GM06990 (cell line): ENCODE results near the gene GALNT9.

Source experiments
- DNase-seq: peaks from one replicate; pipeline ENCODE4 v3.0.0-alpha.2; 2011; ENCODE audit not compliant: insufficient read length; ENCODE audit errors: extremely low read depth
- H3K27me3 ChIP-seq: replicated peaks from 2 replicates; pipeline ENCODE4 v1.6.0; 2011; ENCODE audit warnings: low read length; ENCODE audit not compliant: control insufficient read depth, insufficient read depth
- H3K36me3 ChIP-seq: 2 replicates; pipeline ENCODE4 v1.5.1; 2011; ENCODE audit warnings: low read length; ENCODE audit not compliant: control insufficient read depth, insufficient read depth
- H3K4me3 ChIP-seq: replicated peaks from 2 replicates; pipeline ENCODE4 v1.5.1; 2011; ENCODE audit warnings: low read depth, mild to moderate bottlenecking, control low read depth, low read length
- TF ChIP-seq, protein P1 (sequence below): IDR thresholded peaks from 2 replicates; pipeline ENCODE4 v1.5.1; 2011; ENCODE audit warnings: low read length, control low read depth, mild to moderate bottlenecking, inconsistent platforms; ENCODE audit not compliant: insufficient read depth, poor library complexity, severe bottlenecking

The GALNT9 gene

DNA sequence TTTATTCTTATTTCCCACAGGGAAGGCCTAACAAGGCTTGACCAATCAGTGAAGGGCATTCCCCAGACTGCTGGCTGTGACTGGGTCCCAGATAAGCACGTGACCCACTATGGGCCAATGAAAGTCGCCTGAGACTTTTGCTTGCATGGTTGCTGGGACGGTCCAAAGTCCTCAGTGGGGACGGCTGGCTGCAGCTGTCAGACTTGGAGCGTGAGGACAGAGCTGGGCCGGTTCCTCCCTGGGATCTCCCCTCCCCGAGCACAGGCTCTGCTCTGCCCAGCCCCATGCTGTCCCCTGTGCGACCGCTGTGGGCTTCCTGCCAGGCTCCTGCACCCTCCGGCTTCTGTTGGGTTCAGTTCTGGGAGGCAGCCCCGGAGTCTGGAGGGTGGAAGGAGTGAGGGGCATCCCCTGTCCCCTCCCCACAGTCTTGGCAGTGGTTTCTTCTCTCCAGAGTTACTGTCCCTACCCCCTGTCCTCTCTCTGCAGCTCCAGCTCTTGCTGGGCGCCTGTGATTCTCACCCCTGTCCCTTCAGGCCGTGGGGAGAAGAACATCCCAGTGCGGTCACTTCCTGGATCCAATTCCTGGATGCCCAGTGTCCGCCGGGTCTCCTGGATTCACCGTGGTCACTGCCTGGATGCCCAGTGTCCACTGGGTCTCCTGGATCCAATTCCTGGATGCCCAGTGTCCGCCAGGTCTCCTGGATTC, 50.1 kb downstream of the GALNT9 start:
- no peak for DNase-seq
- TF ChIP-seq, protein P1, sequence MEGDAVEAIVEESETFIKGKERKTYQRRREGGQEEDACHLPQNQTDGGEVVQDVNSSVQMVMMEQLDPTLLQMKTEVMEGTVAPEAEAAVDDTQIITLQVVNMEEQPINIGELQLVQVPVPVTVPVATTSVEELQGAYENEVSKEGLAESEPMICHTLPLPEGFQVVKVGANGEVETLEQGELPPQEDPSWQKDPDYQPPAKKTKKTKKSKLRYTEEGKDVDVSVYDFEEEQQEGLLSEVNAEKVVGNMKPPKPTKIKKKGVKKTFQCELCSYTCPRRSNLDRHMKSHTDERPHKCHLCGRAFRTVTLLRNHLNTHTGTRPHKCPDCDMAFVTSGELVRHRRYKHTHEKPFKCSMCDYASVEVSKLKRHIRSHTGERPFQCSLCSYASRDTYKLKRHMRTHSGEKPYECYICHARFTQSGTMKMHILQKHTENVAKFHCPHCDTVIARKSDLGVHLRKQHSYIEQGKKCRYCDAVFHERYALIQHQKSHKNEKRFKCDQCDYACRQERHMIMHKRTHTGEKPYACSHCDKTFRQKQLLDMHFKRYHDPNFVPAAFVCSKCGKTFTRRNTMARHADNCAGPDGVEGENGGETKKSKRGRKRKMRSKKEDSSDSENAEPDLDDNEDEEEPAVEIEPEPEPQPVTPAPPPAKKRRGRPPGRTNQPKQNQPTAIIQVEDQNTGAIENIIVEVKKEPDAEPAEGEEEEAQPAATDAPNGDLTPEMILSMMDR, result no peak
- H3K27me3 ChIP-seq, result no peaks in the 10 kb centered on the region; the same call in 1 of the 2 replicates
- no peak overlapping the region for H3K4me3 ChIP-seq
- H3K36me3 ChIP-seq, result no peaks in the 10 kb centered on the region

- Histone ChIP-seq H3K36me3 (no peaks in the 10 kb centered on the region), H3K27me3 (no peaks in the 10 kb centered on the region; the same call in 1 of the 2 replicates), H3K4me3 (no peak overlapping the region)
- no peak for DNase-seq
- TF ChIP-seq, protein P1, result no peak
These were observed 50.8 kb downstream of the GALNT9 start for GRCh38 chr12:132278401-132279183.

- Histone ChIP-seq H3K4me3 (no peak overlapping the region), H3K36me3 (no peaks in the 10 kb centered on the region), H3K27me3 (no peaks in the 10 kb centered on the region; the same call in 1 of the 2 replicates)
- DNase-seq, result no peak
- TF ChIP-seq, protein P1, result no peak
These were observed 51.4 kb downstream of the GALNT9 start for GRCh38 chr12:132277949-132278348.

GRCh38 chr12:132277374-132277941, 51.9 kb downstream of the GALNT9 start:
- no peak overlapping the region for H3K4me3 ChIP-seq
- H3K36me3 ChIP-seq, result no peaks in the 10 kb centered on the region
- H3K27me3 ChIP-seq, result no peaks in the 10 kb centered on the region; the same call in 1 of the 2 replicates
- TF ChIP-seq, protein P1, result no peak
- no peak for DNase-seq

DNA sequence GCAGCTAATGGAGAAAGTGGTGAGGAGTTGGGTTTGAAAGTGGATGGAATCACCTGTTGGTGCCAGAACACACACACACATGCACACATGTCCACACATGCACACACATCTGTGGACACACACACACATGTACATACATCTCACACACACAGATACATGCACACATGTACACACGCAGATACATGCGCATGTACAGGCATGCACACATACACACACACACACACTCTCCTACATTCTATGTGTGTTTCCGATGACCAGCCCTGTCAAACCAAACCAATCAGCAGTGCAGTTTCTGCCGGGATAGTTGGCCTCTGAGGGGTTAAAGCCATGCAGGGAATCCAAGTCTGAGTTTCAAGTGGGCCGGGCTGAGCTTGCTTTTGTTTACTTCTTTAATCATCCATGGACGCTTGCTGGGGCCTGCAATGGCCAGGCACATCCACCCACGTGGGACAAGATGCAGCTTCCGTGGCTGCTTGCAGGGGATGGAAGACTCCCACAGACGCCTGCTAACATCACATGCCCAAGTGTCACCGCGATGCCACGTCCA, 52.5 kb downstream of the GALNT9 start:
- TF ChIP-seq, protein P1, result no peak

More for the DNA sequence above, 52.5 kb downstream of the GALNT9 start:
- Histone ChIP-seq H3K36me3 (no peaks in the 10 kb centered on the region), H3K27me3 (no peaks in the 10 kb centered on the region; the same call in 1 of the 2 replicates), H3K4me3 (no peak overlapping the region)
- no peak for DNase-seq
